ENCODE measurements around the gene SPATS2.

Gene SPATS2

GRCh38 chr12:49366096-49366651 lies 1.1 kb upstream of the SPATS2 start (continued):
- TF ChIP-seq HIC1 (tag by site-specific recombination; IDR thresholded peaks at IDR 0.05) (no peak), ZNF366 (tag by site-specific recombination; conservative IDR thresholded peaks at IDR 0.05) (no peak), ZNF580 (tag by site-specific recombination; IDR thresholded peaks at IDR 0.05) (no peak), ZNF184 (tag by site-specific recombination; IDR thresholded peaks at IDR 0.05) (no peak), ZNF155 (tag by site-specific recombination; IDR thresholded peaks at IDR 0.05) (no peak), ZNF843 (tag by site-specific recombination; IDR thresholded peaks at IDR 0.05) (no peak), ZNF112 (tag by site-specific recombination; IDR thresholded peaks at IDR 0.05) (no peak), ZNF660 (tag by site-specific recombination; IDR thresholded peaks at IDR 0.05) (no peak), ZSCAN5A (tag by site-specific recombination; IDR thresholded peaks at IDR 0.05) (no peak), ZNF121 (tag by site-specific recombination; IDR thresholded peaks at IDR 0.05) (no peak), ZNF596 (tag by site-specific recombination; IDR thresholded peaks at IDR 0.05) (0 out of 2 replicates have a peak, but pooled peaks have one; percentile 31), ZNF324 (tag by site-specific recombination; IDR thresholded peaks at IDR 0.05) (no peak), OVOL3 (tag by site-specific recombination; IDR thresholded peaks at IDR 0.05) (no peak), ZNF2 (tag by site-specific recombination; IDR thresholded peaks at IDR 0.05) (no peak), ZNF654 (tag by site-specific recombination; IDR thresholded peaks at IDR 0.05; ENCODE audit: low read depth) (no peak), ZNF561 (tag by site-specific recombination; IDR thresholded peaks at IDR 0.05; ENCODE audit: borderline replicate concordance) (0 out of 2 replicates have a peak, but pooled peaks have one; percentile 22), ZBTB6 (tag by site-specific recombination; IDR thresholded peaks at IDR 0.05) (no peak), GLIS2 (tag by site-specific recombination; IDR thresholded peaks at IDR 0.05) (peak; percentile 55; the same call in 1 of the 2 replicates)

- Histone ChIP-seq H3K9me3 (ENCODE audit: control insufficient read depth, insufficient read depth, low read depth, low read length) (no peaks in the 10 kb centered on the region), H3K36me3 (ENCODE audit: control insufficient read depth in 2 of 2, insufficient read depth in 1 of 2, low read length in 2 of 2) (no peaks in the 10 kb centered on the region; a peak in 1 of 3 replicates), H3K27ac (ENCODE audit: extremely low read depth, low read depth, low read length) (peak overlapping the region; percentile 99), H3K4me3 (ENCODE audit: low read depth, low read length) (peak overlapping the region; percentile 97), H3K4me1 (ENCODE audit: control insufficient read depth, insufficient read depth, low read length) (peaks cover 9% of the 10 kb centered on the region)
- CTCF ChIA-PET: interaction anchor here (0.6 to 11.9 kb wide), 18 partner anchors 9 to 672 kb away, joined by 3 to 517 read pairs (median 4); partner anchors contain the start of genes DNAJC22 and PRPH
- POLR2A ChIA-PET: interaction anchor here (0.5 to 2.7 kb wide), 56 partner anchors 8 to 1588 kb away, joined by 3 to 24 read pairs (median 5); partner anchors contain the start of genes DNAJC22, KCNH3, PRPF40B and PRPH
- no peak for TF ChIP-seq ZNF530 (tag by site-specific recombination; IDR thresholded peaks at IDR 0.05; ENCODE audit: low read depth)
- TF ChIP-seq ZNF423 (tag by site-specific recombination; IDR thresholded peaks at IDR 0.05): no peak
- TF ChIP-seq ZNF645 (tag by site-specific recombination; IDR thresholded peaks at IDR 0.05): no peak
- peak; percentile 38; the same call in 1 of the 2 replicates for TF ChIP-seq ZNF133 (tag by site-specific recombination; IDR thresholded peaks at IDR 0.05)
- no peak for TF ChIP-seq ZNF274 (IDR thresholded peaks at IDR 0.05; ENCODE audit: low read length)
- no peak for TF ChIP-seq ZNF274 (tag by site-specific recombination; IDR thresholded peaks at IDR 0.05; ENCODE audit: borderline replicate concordance)
- peak; percentile 76; the same call in 1 of the 2 replicates for TF ChIP-seq SP7 (tag by site-specific recombination; IDR thresholded peaks at IDR 0.05)
- TF ChIP-seq ZBTB44 (tag by site-specific recombination; IDR thresholded peaks at IDR 0.05): peak; percentile 52; the same call in 1 of the 2 replicates
- TF ChIP-seq ZFP37 (tag by site-specific recombination; IDR thresholded peaks at IDR 0.05): peak; percentile 72; the same call in 1 of the 2 replicates
- no peak for TF ChIP-seq ZFHX2 (tag by site-specific recombination; conservative IDR thresholded peaks at IDR 0.05)
- TF ChIP-seq ZNF155 (tag by site-specific recombination; IDR thresholded peaks at IDR 0.05): no peak
Measured at GRCh38 chr12:49366652-49367380, 446 bp upstream of the SPATS2 start.
